Activated gamma-delta T cell (primary cell): ENCODE results near the gene DNAJC12.
"Not testable (repeated sequence)": the region's sequence is repeated elsewhere in the genome, so short reads cannot be mapped to it uniquely, and the experiment has no call there.

Source experiments
- DNase-seq: peaks from one replicate; lab custom pipeline; 2025; lab: John Stamatoyannopoulos, UW

The DNAJC12 gene

DNA sequence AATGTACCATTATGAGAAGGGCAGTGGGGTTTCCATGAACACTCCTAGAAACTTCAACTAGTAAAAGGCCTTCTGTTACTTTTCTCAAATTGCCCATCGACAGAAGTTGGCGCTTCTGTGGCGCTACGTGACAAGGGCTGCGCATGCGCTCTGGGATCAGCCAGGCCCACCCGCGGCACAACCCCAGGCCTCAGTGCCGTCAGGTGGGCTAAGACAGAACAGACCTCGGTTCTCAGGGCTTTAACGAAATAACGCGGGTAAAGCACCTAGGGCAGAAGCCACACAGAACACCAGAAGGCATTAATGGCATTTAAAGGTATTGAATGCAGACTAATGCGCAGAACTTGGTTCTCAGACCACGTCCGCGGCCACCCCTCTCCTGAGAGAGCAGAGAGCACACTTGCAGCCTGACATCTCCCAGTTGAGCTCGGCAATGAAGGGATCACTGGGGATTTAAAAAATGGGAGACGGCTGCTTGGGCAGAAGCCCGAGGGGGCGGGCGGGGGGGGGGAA, 74.4 kb downstream of the DNAJC12 start:
- peak; percentile 43 for DNase-seq

DNA sequence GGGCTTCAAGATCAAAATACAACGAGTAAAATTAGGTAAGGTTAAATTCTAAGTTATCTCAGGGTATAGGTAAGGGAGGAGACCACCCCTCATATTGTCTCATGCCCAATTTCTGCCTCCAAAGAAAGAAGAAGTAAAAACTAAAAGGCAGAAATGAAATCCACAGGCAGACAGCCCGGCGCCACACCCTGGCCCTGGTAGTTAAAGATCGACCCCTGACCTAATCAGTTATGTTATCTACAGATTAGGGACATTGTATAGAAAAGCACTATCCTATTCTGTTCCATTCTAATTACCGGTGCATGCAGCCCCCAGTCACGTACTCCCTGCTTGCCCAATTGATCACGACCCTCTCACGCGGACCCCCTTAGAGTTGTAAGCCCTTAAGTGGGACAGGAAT, 75.4 kb downstream of the DNAJC12 start:
- DNase-seq, result not testable (repeated sequence)

DNA sequence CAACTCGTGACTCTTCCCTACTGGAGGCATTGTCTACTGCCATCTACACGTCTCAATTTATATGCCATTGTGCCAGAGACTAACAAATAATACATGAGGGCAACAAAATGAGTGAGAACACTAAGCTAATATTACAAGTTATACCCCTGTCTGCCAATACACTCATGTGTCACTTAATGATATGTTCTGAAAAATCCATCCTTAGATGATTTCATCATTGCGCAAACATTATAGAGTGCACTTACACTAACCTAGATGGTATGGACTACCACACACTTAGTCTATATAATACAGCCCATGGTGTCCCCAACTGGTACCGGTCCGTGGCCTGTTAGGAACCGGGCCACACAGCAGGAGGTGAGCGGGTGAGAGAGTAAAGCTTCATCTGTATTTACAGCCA, 77.7 kb downstream of the DNAJC12 start:
- DNase-seq, result no peak
